H1 (cell line): ENCODE measurements around the gene ERC1. TPM values are rescaled to one million over a fixed set of nuclear protein-coding genes. Genes with fewer than 3 reads are reported as not detected.
A peak's percentile ranks its signal among the peaks of the same experiment; 100 is the strongest.

ENCODE experiments used
- ASH2L ChIP-seq: fragments of 200-600, 300-600 bp; sonication (generic); IDR thresholded peaks from one replicate; pipeline ENCODE4 v1.7.1; 2017; ENCODE audit warnings: low read length
- CHD2 ChIP-seq: IDR thresholded peaks from 2 replicates; pipeline ENCODE4 v1.6.1; 2012; ENCODE audit warnings: low read length, improper control_type of control experiment
- CREB1 ChIP-seq: IDR thresholded peaks from 2 replicates; pipeline ENCODE4 v1.6.1; 2012; ENCODE audit warnings: inconsistent platforms
- EGR1 ChIP-seq: IDR thresholded peaks from 2 replicates; pipeline ENCODE4 v1.6.1; 2011; ENCODE audit warnings: low read depth, low read length, borderline replicate concordance
- EZH2 ChIP-seq: fragments of 200-600 bp; sonication (generic); IDR thresholded peaks from 2 replicates; pipeline ENCODE4 v1.7.1; 2012; ENCODE audit warnings: low read depth, mild to moderate bottlenecking, moderate library complexity, low read length, inconsistent platforms; ENCODE audit not compliant: severe bottlenecking
- JUN ChIP-seq: IDR thresholded peaks from 2 replicates; pipeline ENCODE4 v1.6.1; 2011; ENCODE audit warnings: low read depth, mild to moderate bottlenecking, improper control_type of control experiment, low read length
- KDM4A ChIP-seq: IDR thresholded peaks from one replicate; pipeline ENCODE4 v1.7.1; 2012; ENCODE audit warnings: low read depth, mild to moderate bottlenecking, moderate library complexity, low read length, inconsistent platforms; ENCODE audit not compliant: severe bottlenecking
- NANOG ChIP-seq: IDR thresholded peaks from 2 replicates; pipeline ENCODE4 v1.6.1; 2011; ENCODE audit warnings: low read length, low read depth, mild to moderate bottlenecking, inconsistent platforms; ENCODE audit not compliant: insufficient read depth, poor library complexity, severe bottlenecking
- PHF8 ChIP-seq: fragments of 200-600 bp; sonication (generic); conservative IDR thresholded peaks from 2 replicates; pipeline ENCODE4 v1.7.1; 2012; ENCODE audit warnings: low read depth, mild to moderate bottlenecking, inconsistent platforms, low read length, moderate library complexity
- POLR2A ChIP-seq, 2 experiments: IDR thresholded peaks; 1 replicate in 1 of 2; 2 replicates in 1 of 2; pipeline ENCODE4 v1.6.1; 2011; ENCODE audit warnings: low read depth in 2 of 2, low read length in 2 of 2, mild to moderate bottlenecking in 2 of 2; ENCODE audit errors: control extremely low read depth in 1 of 2
- POLR2AphosphoS5 ChIP-seq: IDR thresholded peaks from 2 replicates; pipeline ENCODE4 v1.6.1; 2011; ENCODE audit warnings: low read depth, low read length
- POU5F1 ChIP-seq: IDR thresholded peaks from 2 replicates; pipeline ENCODE4 v1.6.1; 2011; ENCODE audit warnings: low read depth, mild to moderate bottlenecking, low read length, moderate library complexity
- RFX5 ChIP-seq: IDR thresholded peaks from 2 replicates; pipeline ENCODE4 v1.6.1; 2011; ENCODE audit warnings: low read depth, low read length, improper control_type of control experiment, borderline replicate concordance
- SIN3A ChIP-seq, 2 experiments: IDR thresholded peaks in 1 of 2; conservative IDR thresholded peaks in 1 of 2; 2 replicates each; pipeline ENCODE4 v1.6.1; 2011 to 2012; ENCODE audit warnings: low read length in 2 of 2, improper control_type of control experiment in 1 of 2, low read depth in 1 of 2, mild to moderate bottlenecking in 1 of 2
- SP1 ChIP-seq: IDR thresholded peaks from 2 replicates; pipeline ENCODE4 v1.6.1; 2011; ENCODE audit warnings: low read depth, low read length
- SP4 ChIP-seq: IDR thresholded peaks from 2 replicates; pipeline ENCODE4 v1.6.1; 2012; ENCODE audit warnings: low read length, inconsistent platforms
- TAF1 ChIP-seq: IDR thresholded peaks from 2 replicates; pipeline ENCODE4 v1.6.1; 2011; ENCODE audit warnings: mild to moderate bottlenecking, low read depth, low read length
- TAF7 ChIP-seq: optimal IDR thresholded peaks from 2 replicates; pipeline ENCODE3; 2011; ENCODE audit warnings: low read depth, mild to moderate bottlenecking, inconsistent platforms, low read length, moderate library complexity, borderline replicate concordance
- TBP ChIP-seq: IDR thresholded peaks from 2 replicates; pipeline ENCODE4 v1.6.1; 2011; ENCODE audit warnings: low read depth, low read length, improper control_type of control experiment
- polyA plus RNA-seq, 7 experiments: library from polyadenylated mRNA; depleted of rRNA in 3 of 7; stranded (reverse) in 5 of 7; unstranded in 2 of 7; fragments of >200 nt in 5 of 7; fragments of 200-250 nt in 2 of 7; gene quantifications; 1 replicate in 5 of 7; 2 replicates in 1 of 7; 4 replicates in 1 of 7; pipeline versions ENCODE4 v1.2.1 to v1.2.3, GENCODE V29; 2011 to 2013; ENCODE audit warnings: missing spikeins in 2 of 7, mixed read lengths in 2 of 7
- total RNA-seq: library from RNA; stranded (reverse); fragmentation: NEBNext Ultra II Directional; extraction: Animal tissue kit (Norgen Biotek cat#: 25700); gene quantifications from 2 replicates; pipeline ENCODE4 v1.2.1, GENCODE V29; 2021
- TF ChIP-seq, protein P1 (sequence below): IDR thresholded peaks from 2 replicates; pipeline ENCODE4 v1.6.1; 2012; ENCODE audit warnings: inconsistent platforms
- TF ChIP-seq, protein P2 (sequence below), 3 experiments: IDR thresholded peaks; 1 replicate in 2 of 3; 2 replicates in 1 of 3; pipeline versions ENCODE4 v1.5.1 to v1.6.1; 2011; ENCODE audit warnings: low read length in 3 of 3, mild to moderate bottlenecking in 3 of 3, inconsistent platforms in 2 of 3, low read depth in 1 of 3, moderate library complexity in 1 of 3; ENCODE audit not compliant: insufficient read depth in 1 of 3; ENCODE audit errors: control extremely low read depth in 1 of 3
- TF ChIP-seq, protein P3 (sequence below): IDR thresholded peaks from 2 replicates; pipeline ENCODE4 v1.6.1; 2011; ENCODE audit warnings: low read depth, mild to moderate bottlenecking, low read length; ENCODE audit not compliant: insufficient read depth

Gene ERC1
- total and polyA plus RNA-seq, 2 of the 8 experiments (the other 6 are each of a cell fraction or from before 2014, with no cell fraction given): 7.8 to 45.7 TPM

DNA sequence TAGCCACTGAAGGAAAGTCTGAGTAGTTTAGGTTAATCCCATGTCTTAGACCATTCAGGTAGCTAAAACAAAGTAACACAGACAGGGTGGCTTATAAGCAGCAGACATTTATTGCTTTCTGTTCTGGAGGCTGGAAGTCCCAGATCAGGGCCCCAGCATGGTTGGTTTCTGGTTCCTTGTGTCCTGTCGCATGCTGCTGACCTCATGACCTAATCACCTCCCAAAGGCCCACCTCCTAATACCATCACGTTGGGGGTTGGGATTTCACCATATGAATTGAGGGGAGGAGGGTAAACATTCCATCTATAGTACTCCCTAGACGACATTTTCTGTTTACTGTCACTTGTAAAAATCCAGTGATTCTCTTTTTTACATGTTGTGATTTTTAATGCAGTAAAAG, 454.8 kb downstream of the ERC1 start (continued):
- TF ChIP-seq, protein P1, sequence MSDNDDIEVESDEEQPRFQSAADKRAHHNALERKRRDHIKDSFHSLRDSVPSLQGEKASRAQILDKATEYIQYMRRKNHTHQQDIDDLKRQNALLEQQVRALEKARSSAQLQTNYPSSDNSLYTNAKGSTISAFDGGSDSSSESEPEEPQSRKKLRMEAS: peak; percentile 84
- TF ChIP-seq, protein P2, sequence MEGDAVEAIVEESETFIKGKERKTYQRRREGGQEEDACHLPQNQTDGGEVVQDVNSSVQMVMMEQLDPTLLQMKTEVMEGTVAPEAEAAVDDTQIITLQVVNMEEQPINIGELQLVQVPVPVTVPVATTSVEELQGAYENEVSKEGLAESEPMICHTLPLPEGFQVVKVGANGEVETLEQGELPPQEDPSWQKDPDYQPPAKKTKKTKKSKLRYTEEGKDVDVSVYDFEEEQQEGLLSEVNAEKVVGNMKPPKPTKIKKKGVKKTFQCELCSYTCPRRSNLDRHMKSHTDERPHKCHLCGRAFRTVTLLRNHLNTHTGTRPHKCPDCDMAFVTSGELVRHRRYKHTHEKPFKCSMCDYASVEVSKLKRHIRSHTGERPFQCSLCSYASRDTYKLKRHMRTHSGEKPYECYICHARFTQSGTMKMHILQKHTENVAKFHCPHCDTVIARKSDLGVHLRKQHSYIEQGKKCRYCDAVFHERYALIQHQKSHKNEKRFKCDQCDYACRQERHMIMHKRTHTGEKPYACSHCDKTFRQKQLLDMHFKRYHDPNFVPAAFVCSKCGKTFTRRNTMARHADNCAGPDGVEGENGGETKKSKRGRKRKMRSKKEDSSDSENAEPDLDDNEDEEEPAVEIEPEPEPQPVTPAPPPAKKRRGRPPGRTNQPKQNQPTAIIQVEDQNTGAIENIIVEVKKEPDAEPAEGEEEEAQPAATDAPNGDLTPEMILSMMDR (IDR thresholded peaks at IDR 0.05; ENCODE audit: control extremely low read depth in 1 of 3, insufficient read depth in 1 of 3, low read depth in 1 of 3, low read length in 3 of 3): no peak
- TF ChIP-seq POLR2AphosphoS5: no peak
- peak; percentile 92 for TF ChIP-seq SP1
- TF ChIP-seq JUN: no peak
- peak in 1 of 2 experiments; percentile 76; a peak in 2 of 3 replicates for TF ChIP-seq POLR2A (IDR thresholded peaks at IDR 0.05; ENCODE audit: control extremely low read depth in 1 of 2, low read depth in 2 of 2, low read length in 2 of 2)
- TF ChIP-seq EGR1: no peak
- no peak for TF ChIP-seq KDM4A
- peak; percentile 29; the same call in 1 of the 2 replicates for TF ChIP-seq TBP
- no peak for TF ChIP-seq EZH2
- TF ChIP-seq TAF7: no peak
- no peak for TF ChIP-seq CHD2
- no peak for TF ChIP-seq NANOG
- TF ChIP-seq CREB1: peak; percentile 93
- TF ChIP-seq, protein P3, sequence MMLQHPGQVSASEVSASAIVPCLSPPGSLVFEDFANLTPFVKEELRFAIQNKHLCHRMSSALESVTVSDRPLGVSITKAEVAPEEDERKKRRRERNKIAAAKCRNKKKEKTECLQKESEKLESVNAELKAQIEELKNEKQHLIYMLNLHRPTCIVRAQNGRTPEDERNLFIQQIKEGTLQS: no peak
- peak; percentile 84 for TF ChIP-seq ASH2L
- TF ChIP-seq PHF8: no peak
- TF ChIP-seq POU5F1: no peak; the same call in 1 of the 2 replicates
- peak; percentile 67 for TF ChIP-seq TAF1
- 0 out of 4 replicates have a peak, but pooled peaks of 1 of the 2 experiments have one; percentile 38 for TF ChIP-seq SIN3A (conservative IDR thresholded peaks at IDR 0.05 in 1 of 2, IDR thresholded peaks at IDR 0.05 in 1 of 2; ENCODE audit: low read depth in 1 of 2, low read length in 2 of 2)
- TF ChIP-seq SP4: no peak
- TF ChIP-seq RFX5: no peak
